NAMALWA (cell line): Measurements from ENCODE around the gene RNASE9.
"Not testable (repeated sequence)": the region's sequence is repeated elsewhere in the genome, so short reads cannot be mapped to it uniquely, and the experiment has no call there.

ENCODE experiments used
- DNase-seq: peaks from one replicate; pipeline ENCODE4 v3.0.0-alpha.2; 2015; ENCODE audit warnings: low spot score

Gene RNASE9

GRCh38 chr14:20516921-20517320 is 43.9 kb downstream of the RNASE9 start:
- no peak for DNase-seq

- no peak for DNase-seq
Measured at GRCh38 chr14:20515846-20516245, 45.0 kb downstream of the RNASE9 start.

- no peak for DNase-seq
Measured at GRCh38 chr14:20512177-20512905, 48.5 kb downstream of the RNASE9 start.

DNA sequence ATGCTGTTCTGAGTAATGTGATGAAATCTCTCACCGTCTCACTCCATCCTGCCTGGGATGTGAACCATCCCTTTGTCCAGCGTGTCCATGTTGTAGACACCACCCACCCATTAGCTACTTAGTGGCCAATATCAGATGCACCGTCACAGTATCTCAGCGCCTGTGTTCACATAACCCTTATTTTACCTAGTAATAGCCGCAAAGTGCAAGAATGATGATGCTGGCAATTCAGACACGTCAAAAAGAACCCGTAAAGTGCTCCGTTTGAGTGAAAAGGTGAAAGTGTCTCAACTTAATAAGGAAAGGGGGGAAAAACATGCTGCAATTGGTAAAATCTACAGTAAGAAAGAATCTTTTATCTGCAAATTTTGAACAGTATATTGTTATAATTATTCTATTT is 52.5 kb downstream of the RNASE9 start:
- DNase-seq = no peak

- not testable (repeated sequence) for DNase-seq
Measured at GRCh38 chr14:20507537-20507936, 53.3 kb downstream of the RNASE9 start.

GRCh38 chr14:20506752-20507151 is 54.1 kb downstream of the RNASE9 start:
- DNase-seq = not testable (repeated sequence)

GRCh38 chr14:20506276-20506675 is 54.6 kb downstream of the RNASE9 start:
- DNase-seq = not testable (repeated sequence)
